BJ (cell line): ENCODE data around the gene PSMG3. TPM values are rescaled to one million over a fixed set of nuclear protein-coding genes. Genes with fewer than 3 reads are reported as not detected.
A peak's percentile ranks its signal among the peaks of the same experiment; 100 is the strongest.

Experiments used
- CTCF ChIA-PET: fragments of 350-600 bp; formaldehyde crosslinking; extraction: SDS; loops from one replicate; lab custom pipeline; 2021; ENCODE audit warnings: antibody characterized with exemption, inconsistent platforms; lab: Yijun Ruan, JAX
- POLR2A ChIA-PET: fragments of 300-600 bp; sonication (Branson Sonifier 250); formaldehyde crosslinking; extraction: SDS; loops from one replicate; lab custom pipeline; 2021; ENCODE audit warnings: antibody characterized with exemption; lab: Charles Lee
- DNase-seq: peaks from one replicate; pipeline ENCODE4 v3.0.0-alpha.2; 2011; ENCODE audit warnings: low read depth
- H3K27me3 ChIP-seq: 2 replicates; pipeline ENCODE4 v1.6.0; 2011; ENCODE audit warnings: low read length; ENCODE audit not compliant: control insufficient read depth, insufficient read depth
- H3K36me3 ChIP-seq: 2 replicates; pipeline ENCODE4 v1.5.1; 2011; ENCODE audit warnings: low read length; ENCODE audit not compliant: control insufficient read depth, insufficient read depth
- H3K4me3 ChIP-seq: 2 replicates; pipeline ENCODE4 v1.5.1; 2011; ENCODE audit warnings: low read depth, mild to moderate bottlenecking, control low read depth, low read length
- polyA plus RNA-seq: library from polyadenylated mRNA; depleted of rRNA; stranded (reverse); fragments of >200 nt; gene quantifications from 2 replicates; pipeline ENCODE4 v1.2.3, GENCODE V29; 2011
- TF ChIP-seq, protein P1 (sequence below): IDR thresholded peaks from 2 replicates; pipeline ENCODE4 v1.5.1; 2011; ENCODE audit warnings: low read depth, mild to moderate bottlenecking, control low read depth, inconsistent platforms, low read length, moderate library complexity; ENCODE audit not compliant: insufficient read depth

Gene PSMG3
- polyA plus RNA-seq, 1 experiment: 40.9 TPM

DNA sequence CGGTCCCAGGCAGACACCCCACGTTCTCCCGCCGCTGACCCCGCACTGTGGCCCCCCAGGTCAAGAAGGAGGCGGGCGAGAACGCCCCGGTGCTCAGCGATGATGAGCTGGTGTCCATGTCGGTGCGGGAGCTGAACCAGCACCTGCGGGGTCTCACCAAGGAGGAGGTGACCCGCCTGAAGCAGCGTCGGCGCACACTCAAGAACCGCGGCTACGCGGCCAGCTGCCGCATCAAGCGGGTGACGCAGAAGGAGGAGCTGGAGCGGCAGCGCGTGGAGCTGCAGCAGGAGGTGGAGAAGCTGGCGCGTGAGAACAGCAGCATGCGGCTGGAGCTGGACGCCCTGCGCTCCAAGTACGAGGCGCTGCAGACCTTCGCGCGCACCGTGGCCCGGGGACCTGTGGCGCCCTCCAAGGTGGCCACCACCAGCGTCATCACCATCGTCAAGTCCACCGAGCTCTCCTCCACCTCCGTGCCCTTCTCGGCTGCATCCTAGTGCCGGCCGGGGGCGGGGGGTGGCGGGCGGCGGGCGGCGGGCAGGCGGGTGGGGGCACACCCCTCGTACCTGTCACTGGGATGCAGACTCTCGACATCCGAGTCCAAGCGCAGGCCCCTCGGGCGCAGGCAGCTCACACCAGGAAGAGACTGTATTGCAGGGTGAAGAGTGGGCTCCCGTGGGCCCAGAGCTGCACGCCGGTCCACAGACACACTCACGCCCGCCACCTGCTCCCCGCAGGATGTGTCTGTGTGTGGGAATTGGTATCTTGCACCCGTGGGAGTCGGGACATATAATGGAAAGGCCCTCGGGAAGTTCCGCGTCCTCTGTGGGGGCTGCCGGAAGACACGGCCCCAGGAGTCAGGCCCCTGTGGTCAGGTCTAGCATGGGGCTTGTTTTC is 29.7 kb downstream of the PSMG3 start:
- TF ChIP-seq, protein P1, sequence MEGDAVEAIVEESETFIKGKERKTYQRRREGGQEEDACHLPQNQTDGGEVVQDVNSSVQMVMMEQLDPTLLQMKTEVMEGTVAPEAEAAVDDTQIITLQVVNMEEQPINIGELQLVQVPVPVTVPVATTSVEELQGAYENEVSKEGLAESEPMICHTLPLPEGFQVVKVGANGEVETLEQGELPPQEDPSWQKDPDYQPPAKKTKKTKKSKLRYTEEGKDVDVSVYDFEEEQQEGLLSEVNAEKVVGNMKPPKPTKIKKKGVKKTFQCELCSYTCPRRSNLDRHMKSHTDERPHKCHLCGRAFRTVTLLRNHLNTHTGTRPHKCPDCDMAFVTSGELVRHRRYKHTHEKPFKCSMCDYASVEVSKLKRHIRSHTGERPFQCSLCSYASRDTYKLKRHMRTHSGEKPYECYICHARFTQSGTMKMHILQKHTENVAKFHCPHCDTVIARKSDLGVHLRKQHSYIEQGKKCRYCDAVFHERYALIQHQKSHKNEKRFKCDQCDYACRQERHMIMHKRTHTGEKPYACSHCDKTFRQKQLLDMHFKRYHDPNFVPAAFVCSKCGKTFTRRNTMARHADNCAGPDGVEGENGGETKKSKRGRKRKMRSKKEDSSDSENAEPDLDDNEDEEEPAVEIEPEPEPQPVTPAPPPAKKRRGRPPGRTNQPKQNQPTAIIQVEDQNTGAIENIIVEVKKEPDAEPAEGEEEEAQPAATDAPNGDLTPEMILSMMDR: no peak
- Histone ChIP-seq H3K4me3 (no peak overlapping the region), H3K36me3 (peaks cover 30% of the 10 kb centered on the region), H3K27me3 (no peaks in the 10 kb centered on the region)
- CTCF ChIA-PET: interaction anchor here (1.1 to 1.6 kb wide), 2 partner anchors 15 kb away, joined by 3 read pairs; no protein-coding TSS in a partner anchor
- POLR2A ChIA-PET: no interaction called here
- DNase-seq: no peak

DNA sequence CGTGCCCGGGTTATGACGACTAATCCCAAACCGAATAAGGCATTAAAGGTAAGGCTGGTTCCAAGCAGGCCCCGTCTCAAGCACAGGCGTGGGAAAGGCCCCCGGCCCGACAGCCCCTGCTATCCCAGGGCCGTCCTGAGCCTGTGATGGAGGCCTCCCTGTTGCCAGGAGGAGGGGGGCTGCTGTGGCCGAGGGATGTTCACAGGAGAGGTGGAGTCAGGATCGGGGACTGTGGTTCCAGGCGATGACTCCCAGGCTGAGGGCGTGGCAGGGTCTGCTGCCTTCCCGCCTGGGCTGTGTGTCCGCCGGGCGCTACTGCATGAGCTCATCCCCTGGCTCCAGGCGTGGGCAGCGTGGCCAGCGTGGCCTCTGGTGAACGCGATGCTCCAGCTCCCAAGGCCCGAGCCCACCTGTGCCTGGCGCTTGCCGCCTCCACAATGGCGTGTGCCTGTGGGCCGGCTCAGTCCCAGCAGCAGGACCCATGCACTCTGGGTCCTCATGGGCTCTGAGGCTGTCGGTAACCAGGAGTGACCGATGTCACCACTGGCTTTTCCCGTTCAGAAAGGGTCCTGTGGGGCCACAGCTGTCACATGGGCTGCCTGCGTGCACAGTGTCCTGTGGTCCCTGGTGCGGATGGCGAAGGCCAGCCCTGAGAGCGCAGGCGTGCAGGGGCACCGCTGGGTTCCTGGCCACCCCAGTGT is 30.5 kb downstream of the PSMG3 start:
- Histone ChIP-seq H3K27me3 (no peaks in the 10 kb centered on the region), H3K36me3 (peaks cover 28% of the 10 kb centered on the region), H3K4me3 (peak overlapping the region; percentile 45)
- CTCF ChIA-PET: interaction anchor here (0.6 to 1.1 kb wide), 2 partner anchors 14 to 883 kb away, joined by 3 read pairs; no protein-coding TSS in a partner anchor
- no peak for DNase-seq
- POLR2A ChIA-PET: no interaction called here
- TF ChIP-seq, protein P1: no peak

DNA sequence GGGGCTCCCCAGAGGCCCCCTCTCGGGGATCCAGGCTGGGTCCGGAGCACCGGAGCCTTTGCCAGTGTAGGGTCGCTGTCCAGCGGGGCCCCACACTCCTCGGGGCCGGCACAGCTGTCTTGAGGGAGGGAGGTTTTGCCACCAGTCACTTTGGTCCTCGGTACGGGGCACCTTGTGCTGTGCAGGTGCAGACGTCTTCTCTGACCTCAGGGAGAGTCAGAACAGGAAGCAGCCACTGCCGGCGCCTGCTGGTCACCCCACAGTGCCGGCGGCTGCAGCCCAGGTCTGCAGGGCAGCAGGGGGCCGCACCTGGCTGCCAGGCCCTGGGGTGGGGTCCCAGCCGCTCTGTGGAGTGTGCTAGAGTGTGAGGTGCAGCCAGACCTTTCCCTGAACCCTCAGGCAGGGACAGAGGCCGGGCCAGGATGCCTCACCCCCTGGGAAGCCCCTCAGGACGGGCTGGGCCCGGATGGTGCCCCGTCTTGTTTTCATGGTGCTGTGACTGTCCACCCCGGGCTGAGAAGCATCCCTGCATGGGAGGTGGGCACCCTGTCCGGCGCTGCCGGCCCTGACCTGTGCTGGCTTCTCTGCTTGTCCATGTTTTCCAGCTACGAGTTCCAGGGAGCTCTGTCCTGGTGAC is 31.2 kb downstream of the PSMG3 start:
- Histone ChIP-seq H3K27me3 (no peaks in the 10 kb centered on the region), H3K36me3 (peaks cover 28% of the 10 kb centered on the region), H3K4me3 (peak overlapping the region; percentile 45)
- TF ChIP-seq, protein P1: no peak
- no peak for DNase-seq
- POLR2A ChIA-PET: no interaction called here
- CTCF ChIA-PET: interaction anchor here (0.6 to 1.1 kb wide), 2 partner anchors 13 to 884 kb away, joined by 3 read pairs; no protein-coding TSS in a partner anchor

DNA sequence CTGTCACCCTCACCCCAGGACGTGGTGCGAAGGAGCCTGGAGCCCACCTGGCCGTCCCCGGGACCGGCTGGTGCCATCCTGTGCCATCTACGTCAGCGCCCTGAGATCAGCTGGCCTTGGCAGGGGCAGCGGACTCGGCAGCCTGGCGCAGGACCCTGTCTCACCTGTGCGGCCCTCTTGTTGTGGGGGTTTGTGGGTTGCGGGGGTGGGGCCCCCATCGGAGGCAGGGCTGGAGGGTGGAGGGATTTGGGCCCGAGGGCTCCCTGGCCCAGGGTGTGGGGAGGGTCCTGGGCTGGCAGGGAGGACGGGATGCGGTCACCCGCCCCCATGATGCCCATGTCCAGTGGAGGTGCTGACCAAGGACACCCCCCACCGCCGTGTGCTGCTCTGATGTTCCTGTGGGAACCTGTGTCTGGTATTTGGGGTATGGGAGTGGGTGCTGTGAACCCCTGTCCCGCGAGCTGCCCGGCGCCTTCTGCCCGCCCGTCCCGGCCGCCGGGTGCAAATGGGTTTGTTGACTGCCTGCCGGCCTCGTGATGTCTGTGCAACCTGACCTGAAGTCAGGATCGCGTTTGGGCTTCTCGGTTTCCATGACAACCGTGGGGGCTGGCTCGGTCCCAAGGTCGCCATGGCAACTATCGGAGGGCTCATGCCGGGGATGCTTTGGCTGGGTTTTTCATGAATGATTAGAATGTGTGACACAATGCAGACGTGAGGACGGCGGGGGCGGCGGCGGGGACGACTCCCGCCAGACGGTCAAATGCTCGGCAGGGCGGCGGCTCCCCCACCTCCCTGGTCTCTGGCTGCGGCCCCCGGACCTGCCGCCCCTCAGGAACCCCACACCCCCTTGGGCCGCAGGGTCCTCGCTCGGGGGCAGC is 32.1 kb downstream of the PSMG3 start:
- ChIA-PET POLR2A (no interaction called here), CTCF (interaction anchor here (1.5 kb wide), 1 partner anchor 33 kb away, joined by 3 read pairs; no protein-coding TSS in a partner anchor)
- Histone ChIP-seq H3K36me3 (peaks cover 28% of the 10 kb centered on the region), H3K27me3 (no peaks in the 10 kb centered on the region), H3K4me3 (peak overlapping the region; percentile 45)
- peak; percentile 91 for DNase-seq
- TF ChIP-seq, protein P1: no peak
